ENCODE data around the gene APOBEC3A.
A peak's percentile ranks its signal among the peaks of the same experiment; 100 is the strongest.

DNA sequence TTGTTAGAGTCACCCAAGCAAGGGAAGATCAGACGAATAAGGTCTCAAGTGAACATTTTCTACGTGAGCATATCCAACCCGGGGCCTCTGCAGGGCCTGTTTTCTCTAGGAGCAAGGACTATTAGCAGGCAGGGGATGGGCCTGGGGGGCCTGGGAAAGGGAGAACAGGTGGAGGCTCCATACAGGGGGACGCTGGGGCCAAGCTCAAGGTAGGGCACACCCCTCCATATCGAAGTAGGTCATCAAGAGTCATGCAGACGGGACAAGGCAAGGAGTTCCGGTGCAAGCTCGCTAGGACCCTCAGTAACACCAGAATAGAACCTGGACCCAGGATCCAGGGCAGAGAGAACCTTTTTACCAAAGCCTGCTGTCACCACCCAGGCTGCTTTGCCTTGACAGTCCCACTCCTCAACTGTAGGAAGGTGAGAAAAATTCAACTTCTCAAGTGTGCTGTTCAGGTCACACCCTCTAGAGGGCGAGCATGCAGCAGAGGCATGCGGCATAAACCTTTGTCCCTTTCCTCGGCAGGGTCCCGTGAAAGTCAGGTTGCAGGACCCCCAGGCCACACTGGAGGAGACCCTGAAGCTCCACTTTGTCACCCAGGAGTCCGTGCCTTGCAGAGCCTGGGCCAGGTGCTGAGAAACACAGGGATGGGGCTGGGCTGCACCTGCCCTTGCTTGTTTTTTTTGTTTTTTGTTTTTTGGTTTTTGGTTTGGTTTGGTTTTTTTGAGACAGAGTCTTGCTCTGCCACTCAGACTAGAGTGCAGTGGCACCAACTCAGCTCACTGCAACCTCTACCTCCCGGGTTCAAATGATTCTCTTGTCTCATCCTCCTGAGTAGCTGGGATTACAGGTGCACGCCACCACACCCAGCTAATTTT lies 16.1 kb downstream of the APOBEC3A start:
- TF ChIP-seq HDAC6 (IDR thresholded peaks at IDR 0.05; ENCODE audit: unreplicated experiment) (no peak), SMC3 (IDR thresholded peaks at IDR 0.05; ENCODE audit: borderline replicate concordance, low read length) (peak; percentile 78; the same call in 1 of the 2 replicates), BACH1 (IDR thresholded peaks at IDR 0.05; ENCODE audit: borderline replicate concordance) (no peak), NFYB (IDR thresholded peaks at IDR 0.05; ENCODE audit: insufficient read depth, low read depth, low read length) (no peak), NFIC (IDR thresholded peaks at IDR 0.05; ENCODE audit: low read depth, low read length) (no peak), RUNX3 (IDR thresholded peaks at IDR 0.05; ENCODE audit: low read length) (no peak), FOS (IDR thresholded peaks at IDR 0.05; ENCODE audit: borderline replicate concordance, extremely low read depth, insufficient read length) (no peak)
- TF ChIP-seq, protein P1, sequence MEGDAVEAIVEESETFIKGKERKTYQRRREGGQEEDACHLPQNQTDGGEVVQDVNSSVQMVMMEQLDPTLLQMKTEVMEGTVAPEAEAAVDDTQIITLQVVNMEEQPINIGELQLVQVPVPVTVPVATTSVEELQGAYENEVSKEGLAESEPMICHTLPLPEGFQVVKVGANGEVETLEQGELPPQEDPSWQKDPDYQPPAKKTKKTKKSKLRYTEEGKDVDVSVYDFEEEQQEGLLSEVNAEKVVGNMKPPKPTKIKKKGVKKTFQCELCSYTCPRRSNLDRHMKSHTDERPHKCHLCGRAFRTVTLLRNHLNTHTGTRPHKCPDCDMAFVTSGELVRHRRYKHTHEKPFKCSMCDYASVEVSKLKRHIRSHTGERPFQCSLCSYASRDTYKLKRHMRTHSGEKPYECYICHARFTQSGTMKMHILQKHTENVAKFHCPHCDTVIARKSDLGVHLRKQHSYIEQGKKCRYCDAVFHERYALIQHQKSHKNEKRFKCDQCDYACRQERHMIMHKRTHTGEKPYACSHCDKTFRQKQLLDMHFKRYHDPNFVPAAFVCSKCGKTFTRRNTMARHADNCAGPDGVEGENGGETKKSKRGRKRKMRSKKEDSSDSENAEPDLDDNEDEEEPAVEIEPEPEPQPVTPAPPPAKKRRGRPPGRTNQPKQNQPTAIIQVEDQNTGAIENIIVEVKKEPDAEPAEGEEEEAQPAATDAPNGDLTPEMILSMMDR (IDR thresholded peaks at IDR 0.05 in 2 of 3, conservative IDR thresholded peaks at IDR 0.05 in 1 of 3; ENCODE audit: control insufficient read depth in 2 of 3, extremely low read depth in 1 of 3, insufficient read depth in 1 of 3, low read depth in 3 of 3, low read length in 3 of 3): peak; percentile 91 to 96 (median 96)
- TF ChIP-seq, protein P2, sequence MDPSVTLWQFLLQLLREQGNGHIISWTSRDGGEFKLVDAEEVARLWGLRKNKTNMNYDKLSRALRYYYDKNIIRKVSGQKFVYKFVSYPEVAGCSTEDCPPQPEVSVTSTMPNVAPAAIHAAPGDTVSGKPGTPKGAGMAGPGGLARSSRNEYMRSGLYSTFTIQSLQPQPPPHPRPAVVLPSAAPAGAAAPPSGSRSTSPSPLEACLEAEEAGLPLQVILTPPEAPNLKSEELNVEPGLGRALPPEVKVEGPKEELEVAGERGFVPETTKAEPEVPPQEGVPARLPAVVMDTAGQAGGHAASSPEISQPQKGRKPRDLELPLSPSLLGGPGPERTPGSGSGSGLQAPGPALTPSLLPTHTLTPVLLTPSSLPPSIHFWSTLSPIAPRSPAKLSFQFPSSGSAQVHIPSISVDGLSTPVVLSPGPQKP (IDR thresholded peaks at IDR 0.05; ENCODE audit: low read depth, low read length): no peak
